Suprapubic skin (tissue), 4 donors: ENCODE measurements around the gene TEX29. TPM values are rescaled to one million over a fixed set of nuclear protein-coding genes. Genes with fewer than 3 reads are reported as not detected.

Source experiments
- DNase-seq, 2 donors: peaks; one replicate each; pipeline ENCODE4 v3.0.0-alpha.2; 2019; ENCODE audit warnings: low spot score in 2 of 2
- H3K27ac ChIP-seq: fragments of 200-600 bp; sonication (generic); one replicate; pipeline ENCODE4 v1.5.1; 2019
- H3K27me3 ChIP-seq: fragments of 200-600 bp; sonication (generic); one replicate; pipeline ENCODE4 v1.5.1; 2019
- H3K36me3 ChIP-seq: fragments of 200-600 bp; sonication (generic); one replicate; pipeline ENCODE4 v1.5.1; 2019
- H3K4me1 ChIP-seq: fragments of 200-600 bp; sonication (generic); one replicate; pipeline ENCODE4 v1.5.1; 2019
- H3K4me3 ChIP-seq: fragments of 200-600 bp; sonication (generic); one replicate; pipeline ENCODE4 v1.5.1; 2019; ENCODE audit warnings: mild to moderate bottlenecking
- H3K9me3 ChIP-seq: fragments of 200-600 bp; sonication (generic); one replicate; pipeline ENCODE4 v1.5.1; 2019
- CTCF ChIP-seq, 2 donors: fragments of 200-600 bp in 1 of 2; fragments of 450-650 bp in 1 of 2; sonication (generic) in 1 of 2; IDR thresholded peaks; one replicate each; pipeline ENCODE4 v1.5.1; 2016 to 2019; ENCODE audit warnings: antibody characterized with exemption in 2 of 2, mild to moderate bottlenecking in 1 of 2, moderate library complexity in 1 of 2
- EP300 ChIP-seq: sonication (generic); formaldehyde crosslinking; IDR thresholded peaks from one replicate; pipeline ENCODE4 v1.6.1; 2017; ENCODE audit warnings: antibody characterized with exemption
- POLR2A ChIP-seq, 2 donors: fragments of 450-650 bp; IDR thresholded peaks; one replicate each; pipeline ENCODE4 v1.6.1; 2017; ENCODE audit warnings: antibody characterized with exemption in 2 of 2, mild to moderate bottlenecking in 2 of 2, moderate library complexity in 2 of 2
- POLR2AphosphoS5 ChIP-seq, 3 donors: sonication (generic); formaldehyde crosslinking; IDR thresholded peaks; one replicate each; pipeline ENCODE4 v1.6.1; 2017; ENCODE audit warnings: antibody characterized with exemption in 3 of 3
- WGBS: methylation state at CpG from one replicate; pipeline ENCODE4 v1.1.5; 2018; 5-methylcytosine and 5-hydroxymethylcytosine counted together
- total RNA-seq, 4 donors: library from RNA; depleted of rRNA; stranded (reverse); fragments of >200 nt; gene quantifications; one replicate each; pipeline ENCODE4 v1.1.0, GENCODE V29; 2016

TEX29 gene
- total RNA-seq, 4 donors from 2014 or later, result not detected

GRCh38 chr13:111330066-111330610, 9.7 kb downstream of the TEX29 start:
- Histone ChIP-seq H3K27me3 (no peaks in the 10 kb centered on the region), H3K27ac (no peak overlapping the region), H3K4me3 (no peak overlapping the region), H3K36me3 (no peaks in the 10 kb centered on the region), H3K4me1 (no peaks in the 10 kb centered on the region), H3K9me3 (no peaks in the 10 kb centered on the region)
- DNase-seq, result no peak
- WGBS, result 43% methylated on average over 11 of the region's 11 CpGs
- no peak for TF ChIP-seq POLR2AphosphoS5 (IDR thresholded peaks at IDR 0.05)
- TF ChIP-seq EP300, result no peak
- no peak for TF ChIP-seq POLR2A (IDR thresholded peaks at IDR 0.05)
- TF ChIP-seq CTCF (IDR thresholded peaks at IDR 0.05), result no peak

- H3K9me3 ChIP-seq, result no peaks in the 10 kb centered on the region
- no peaks in the 10 kb centered on the region for H3K36me3 ChIP-seq
- no peak overlapping the region for H3K4me3 ChIP-seq
- WGBS, result 58% methylated on average over 5 of the region's 5 CpGs
- no peak for TF ChIP-seq EP300
- no peak for TF ChIP-seq POLR2A (IDR thresholded peaks at IDR 0.05)
- no peak for TF ChIP-seq POLR2AphosphoS5 (IDR thresholded peaks at IDR 0.05)
- TF ChIP-seq CTCF (IDR thresholded peaks at IDR 0.05), result no peak
- no peaks in the 10 kb centered on the region for H3K27me3 ChIP-seq
- DNase-seq, result no peak
- no peak overlapping the region for H3K27ac ChIP-seq
- H3K4me1 ChIP-seq, result no peaks in the 10 kb centered on the region
These were observed 14.9 kb downstream of the TEX29 start for GRCh38 chr13:111335298-111335697.

- Histone ChIP-seq H3K27me3 (no peaks in the 10 kb centered on the region), H3K36me3 (no peaks in the 10 kb centered on the region), H3K27ac (no peak overlapping the region), H3K4me3 (no peak overlapping the region), H3K9me3 (no peaks in the 10 kb centered on the region), H3K4me1 (no peaks in the 10 kb centered on the region)
- WGBS, result 89% methylated on average over 9 of the region's 9 CpGs
- TF ChIP-seq POLR2A (IDR thresholded peaks at IDR 0.05) (no peak), POLR2AphosphoS5 (IDR thresholded peaks at IDR 0.05) (no peak), CTCF (IDR thresholded peaks at IDR 0.05) (no peak), EP300 (no peak)
- DNase-seq, result no peak
These were observed 16.2 kb downstream of the TEX29 start for GRCh38 chr13:111336666-111337065.

GRCh38 chr13:111337206-111337605, 16.8 kb downstream of the TEX29 start:
- no peak overlapping the region for H3K27ac ChIP-seq
- WGBS, result 55% methylated on average over 2 of the region's 4 CpGs
- no peak for DNase-seq
- no peaks in the 10 kb centered on the region for H3K36me3 ChIP-seq
- H3K9me3 ChIP-seq, result no peaks in the 10 kb centered on the region
- TF ChIP-seq CTCF (IDR thresholded peaks at IDR 0.05) (no peak), POLR2A (IDR thresholded peaks at IDR 0.05) (no peak), POLR2AphosphoS5 (IDR thresholded peaks at IDR 0.05) (no peak), EP300 (no peak)
- no peaks in the 10 kb centered on the region for H3K27me3 ChIP-seq
- no peak overlapping the region for H3K4me3 ChIP-seq
- H3K4me1 ChIP-seq, result no peaks in the 10 kb centered on the region

- Histone ChIP-seq H3K4me3 (no peak overlapping the region), H3K9me3 (no peaks in the 10 kb centered on the region), H3K27me3 (no peaks in the 10 kb centered on the region), H3K36me3 (no peaks in the 10 kb centered on the region), H3K4me1 (no peaks in the 10 kb centered on the region), H3K27ac (no peak overlapping the region)
- WGBS, result 78% methylated on average over 7 of the region's 9 CpGs
- TF ChIP-seq CTCF (IDR thresholded peaks at IDR 0.05) (no peak), POLR2AphosphoS5 (IDR thresholded peaks at IDR 0.05) (no peak), EP300 (no peak), POLR2A (IDR thresholded peaks at IDR 0.05) (no peak)
- no peak for DNase-seq
These were observed 17.3 kb downstream of the TEX29 start for GRCh38 chr13:111337741-111338140.
